H1 (cell line): Measurements from ENCODE around the gene ZNF750.

Experiments
- CEBPB ChIP-seq: IDR thresholded peaks from 2 replicates; pipeline ENCODE4 v1.6.1; 2012; ENCODE audit warnings: low read depth, low read length
- CHD1 ChIP-seq: IDR thresholded peaks from 2 replicates; pipeline ENCODE4 v1.6.1; 2012; ENCODE audit warnings: low read depth, low read length, improper control_type of control experiment
- POLR2A ChIP-seq, 2 experiments: IDR thresholded peaks; 1 replicate in 1 of 2; 2 replicates in 1 of 2; pipeline ENCODE4 v1.6.1; 2011; ENCODE audit warnings: low read depth in 2 of 2, low read length in 2 of 2, mild to moderate bottlenecking in 2 of 2; ENCODE audit errors: control extremely low read depth in 1 of 2
- RAD21 ChIP-seq, 2 experiments: IDR thresholded peaks in 1 of 2; conservative IDR thresholded peaks in 1 of 2; 2 replicates each; pipeline ENCODE4 v1.6.1; 2011; ENCODE audit warnings: low read depth in 2 of 2, low read length in 2 of 2, improper control_type of control experiment in 1 of 2, inconsistent platforms in 1 of 2, mild to moderate bottlenecking in 1 of 2, moderate library complexity in 1 of 2
- TAF1 ChIP-seq: IDR thresholded peaks from 2 replicates; pipeline ENCODE4 v1.6.1; 2011; ENCODE audit warnings: mild to moderate bottlenecking, low read depth, low read length
- TF ChIP-seq, protein P1 (sequence below), 3 experiments: IDR thresholded peaks; 1 replicate in 2 of 3; 2 replicates in 1 of 3; pipeline versions ENCODE4 v1.5.1 to v1.6.1; 2011; ENCODE audit warnings: low read length in 3 of 3, mild to moderate bottlenecking in 3 of 3, inconsistent platforms in 2 of 3, low read depth in 1 of 3, moderate library complexity in 1 of 3; ENCODE audit not compliant: insufficient read depth in 1 of 3; ENCODE audit errors: control extremely low read depth in 1 of 3

GRCh38 chr17:82797061-82797460 is 42.8 kb downstream of the ZNF750 start:
- TF ChIP-seq CEBPB = no peak
- TF ChIP-seq TAF1 = no peak
- no peak for TF ChIP-seq POLR2A (IDR thresholded peaks at IDR 0.05; ENCODE audit: control extremely low read depth in 1 of 2, low read depth in 2 of 2, low read length in 2 of 2)
- TF ChIP-seq, protein P1, sequence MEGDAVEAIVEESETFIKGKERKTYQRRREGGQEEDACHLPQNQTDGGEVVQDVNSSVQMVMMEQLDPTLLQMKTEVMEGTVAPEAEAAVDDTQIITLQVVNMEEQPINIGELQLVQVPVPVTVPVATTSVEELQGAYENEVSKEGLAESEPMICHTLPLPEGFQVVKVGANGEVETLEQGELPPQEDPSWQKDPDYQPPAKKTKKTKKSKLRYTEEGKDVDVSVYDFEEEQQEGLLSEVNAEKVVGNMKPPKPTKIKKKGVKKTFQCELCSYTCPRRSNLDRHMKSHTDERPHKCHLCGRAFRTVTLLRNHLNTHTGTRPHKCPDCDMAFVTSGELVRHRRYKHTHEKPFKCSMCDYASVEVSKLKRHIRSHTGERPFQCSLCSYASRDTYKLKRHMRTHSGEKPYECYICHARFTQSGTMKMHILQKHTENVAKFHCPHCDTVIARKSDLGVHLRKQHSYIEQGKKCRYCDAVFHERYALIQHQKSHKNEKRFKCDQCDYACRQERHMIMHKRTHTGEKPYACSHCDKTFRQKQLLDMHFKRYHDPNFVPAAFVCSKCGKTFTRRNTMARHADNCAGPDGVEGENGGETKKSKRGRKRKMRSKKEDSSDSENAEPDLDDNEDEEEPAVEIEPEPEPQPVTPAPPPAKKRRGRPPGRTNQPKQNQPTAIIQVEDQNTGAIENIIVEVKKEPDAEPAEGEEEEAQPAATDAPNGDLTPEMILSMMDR (IDR thresholded peaks at IDR 0.05; ENCODE audit: control extremely low read depth in 1 of 3, insufficient read depth in 1 of 3, low read depth in 1 of 3, low read length in 3 of 3) = no peak
- TF ChIP-seq CHD1 = no peak
- TF ChIP-seq RAD21 (IDR thresholded peaks at IDR 0.05 in 1 of 2, conservative IDR thresholded peaks at IDR 0.05 in 1 of 2; ENCODE audit: low read depth in 2 of 2, low read length in 2 of 2) = no peak
